Peyer's patch (tissue), 4 donors: Measurements from ENCODE around the gene ZNF629. TPM values are rescaled to one million over a fixed set of nuclear protein-coding genes. Genes with fewer than 3 reads are reported as not detected.
A peak's percentile ranks its signal among the peaks of the same experiment; 100 is the strongest.

Experiments
- DNase-seq, 3 donors: peaks; one replicate each; pipeline ENCODE4 v3.0.0-alpha.2; 2017 to 2019
- H3K27ac ChIP-seq, 4 donors: fragments of 200-600 bp; sonication (generic); one replicate each; pipeline ENCODE4 v1.5.1; 2016 to 2019
- H3K27me3 ChIP-seq, 2 donors: fragments of 200-600 bp; sonication (generic); one replicate each; pipeline ENCODE4 v1.5.1; 2019
- H3K36me3 ChIP-seq, 3 donors: fragments of 200-600 bp; sonication (generic); one replicate each; pipeline ENCODE4 v1.5.1; 2016 to 2019
- H3K4me1 ChIP-seq, 4 donors: fragments of 200-600 bp; sonication (generic); one replicate each; pipeline ENCODE4 v1.5.1; 2016 to 2019
- H3K4me3 ChIP-seq, 4 donors: fragments of 200-600 bp; sonication (generic); 1 replicate in 3 of 4; 2 replicates in 1 of 4; pipeline ENCODE4 v1.5.1; 2016 to 2019; ENCODE audit warnings: mild to moderate bottlenecking in 1 of 4
- H3K9me3 ChIP-seq, 4 donors: fragments of 200-600 bp; sonication (generic); one replicate each; pipeline ENCODE4 v1.5.1; 2016 to 2019; ENCODE audit warnings: mild to moderate bottlenecking in 1 of 4
- POLR2A ChIP-seq, 2 donors: fragments of 450-650 bp; IDR thresholded peaks; one replicate each; pipeline ENCODE4 v1.5.1; 2017; ENCODE audit warnings: antibody characterized with exemption in 2 of 2, mild to moderate bottlenecking in 2 of 2, moderate library complexity in 2 of 2
- total RNA-seq, 4 donors: library from RNA; depleted of rRNA; stranded (reverse); fragments of >200 nt; gene quantifications; one replicate each; pipeline ENCODE4 v1.1.0, GENCODE V29; 2016
- TF ChIP-seq, protein P1 (sequence below), 6 experiments: fragments of 450-650 bp in 4 of 6; fragments of 200-600 bp in 2 of 6; sonication (generic) in 1 of 6; IDR thresholded peaks; one replicate each; pipeline ENCODE4 v1.5.1; 2017 to 2019; ENCODE audit warnings: antibody characterized with exemption in 6 of 6, mild to moderate bottlenecking in 3 of 6, moderate library complexity in 1 of 6

ZNF629 gene
- total RNA-seq, 4 donors from 2014 or later: 10.9 to 28.7 (median 19.0) TPM

DNA sequence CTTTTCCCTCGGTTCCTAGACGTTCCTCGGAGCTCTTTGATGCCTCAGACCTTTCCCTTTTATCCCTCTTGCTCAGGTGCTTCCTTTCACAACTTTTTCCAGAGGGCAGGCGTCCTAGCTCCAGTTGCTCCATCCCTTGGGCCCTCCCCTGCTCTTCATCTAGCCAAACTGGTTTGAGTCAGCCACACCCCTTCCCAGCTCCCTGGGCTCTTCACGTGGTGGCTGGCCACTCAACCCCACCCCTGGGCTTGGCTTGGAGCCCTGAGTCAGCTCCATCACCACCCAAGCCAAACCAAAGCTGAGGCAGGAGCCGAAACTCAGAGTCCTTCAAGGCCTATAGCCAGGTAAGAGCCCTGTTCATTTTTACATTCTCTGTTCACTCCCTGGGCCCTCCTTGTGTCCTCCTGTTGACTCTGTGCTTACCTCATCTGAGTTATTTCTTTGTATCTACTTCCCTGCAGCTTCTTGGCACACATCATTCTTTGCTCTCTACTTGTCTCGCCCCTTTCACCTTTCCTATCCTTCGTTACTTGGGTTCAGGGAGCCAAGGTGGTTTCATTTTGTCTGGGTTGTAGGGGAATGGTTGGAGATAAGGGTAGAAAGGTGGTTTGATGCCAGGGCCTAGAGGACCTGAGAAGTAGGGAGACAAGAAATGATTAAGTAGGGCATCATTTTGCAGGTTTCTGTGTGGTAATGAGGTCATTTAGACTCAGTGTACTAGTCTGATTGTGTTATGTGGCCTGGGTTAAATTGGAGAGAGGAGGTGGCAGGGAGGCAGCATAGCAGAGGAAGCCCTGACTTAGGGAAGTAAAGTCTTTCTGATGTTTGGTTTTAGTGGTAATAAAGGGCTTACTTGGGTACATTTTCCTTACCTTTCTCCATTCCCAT is 46.4 kb downstream of the ZNF629 start:
- peaks cover 0 to 32% (median 1%) of the 10 kb centered on the region in 4 donors for H3K4me1 ChIP-seq
- TF ChIP-seq, protein P1, sequence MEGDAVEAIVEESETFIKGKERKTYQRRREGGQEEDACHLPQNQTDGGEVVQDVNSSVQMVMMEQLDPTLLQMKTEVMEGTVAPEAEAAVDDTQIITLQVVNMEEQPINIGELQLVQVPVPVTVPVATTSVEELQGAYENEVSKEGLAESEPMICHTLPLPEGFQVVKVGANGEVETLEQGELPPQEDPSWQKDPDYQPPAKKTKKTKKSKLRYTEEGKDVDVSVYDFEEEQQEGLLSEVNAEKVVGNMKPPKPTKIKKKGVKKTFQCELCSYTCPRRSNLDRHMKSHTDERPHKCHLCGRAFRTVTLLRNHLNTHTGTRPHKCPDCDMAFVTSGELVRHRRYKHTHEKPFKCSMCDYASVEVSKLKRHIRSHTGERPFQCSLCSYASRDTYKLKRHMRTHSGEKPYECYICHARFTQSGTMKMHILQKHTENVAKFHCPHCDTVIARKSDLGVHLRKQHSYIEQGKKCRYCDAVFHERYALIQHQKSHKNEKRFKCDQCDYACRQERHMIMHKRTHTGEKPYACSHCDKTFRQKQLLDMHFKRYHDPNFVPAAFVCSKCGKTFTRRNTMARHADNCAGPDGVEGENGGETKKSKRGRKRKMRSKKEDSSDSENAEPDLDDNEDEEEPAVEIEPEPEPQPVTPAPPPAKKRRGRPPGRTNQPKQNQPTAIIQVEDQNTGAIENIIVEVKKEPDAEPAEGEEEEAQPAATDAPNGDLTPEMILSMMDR (IDR thresholded peaks at IDR 0.05): no peak
- TF ChIP-seq POLR2A (IDR thresholded peaks at IDR 0.05): no peak
- H3K27me3 ChIP-seq: no peaks in the 10 kb centered on the region
- H3K9me3 ChIP-seq: no peaks in the 10 kb centered on the region
- peak overlapping the region in 1 of 4 donors; percentile 15 for H3K4me3 ChIP-seq
- H3K27ac ChIP-seq: peak overlapping the region in 3 of 4 donors; percentile 30 to 84 (median 76)
- peak in 2 of 3 donors; percentile 86 to 89 for DNase-seq
- H3K36me3 ChIP-seq: peaks cover 0 to 55% (median 0%) of the 10 kb centered on the region in 3 donors

DNA sequence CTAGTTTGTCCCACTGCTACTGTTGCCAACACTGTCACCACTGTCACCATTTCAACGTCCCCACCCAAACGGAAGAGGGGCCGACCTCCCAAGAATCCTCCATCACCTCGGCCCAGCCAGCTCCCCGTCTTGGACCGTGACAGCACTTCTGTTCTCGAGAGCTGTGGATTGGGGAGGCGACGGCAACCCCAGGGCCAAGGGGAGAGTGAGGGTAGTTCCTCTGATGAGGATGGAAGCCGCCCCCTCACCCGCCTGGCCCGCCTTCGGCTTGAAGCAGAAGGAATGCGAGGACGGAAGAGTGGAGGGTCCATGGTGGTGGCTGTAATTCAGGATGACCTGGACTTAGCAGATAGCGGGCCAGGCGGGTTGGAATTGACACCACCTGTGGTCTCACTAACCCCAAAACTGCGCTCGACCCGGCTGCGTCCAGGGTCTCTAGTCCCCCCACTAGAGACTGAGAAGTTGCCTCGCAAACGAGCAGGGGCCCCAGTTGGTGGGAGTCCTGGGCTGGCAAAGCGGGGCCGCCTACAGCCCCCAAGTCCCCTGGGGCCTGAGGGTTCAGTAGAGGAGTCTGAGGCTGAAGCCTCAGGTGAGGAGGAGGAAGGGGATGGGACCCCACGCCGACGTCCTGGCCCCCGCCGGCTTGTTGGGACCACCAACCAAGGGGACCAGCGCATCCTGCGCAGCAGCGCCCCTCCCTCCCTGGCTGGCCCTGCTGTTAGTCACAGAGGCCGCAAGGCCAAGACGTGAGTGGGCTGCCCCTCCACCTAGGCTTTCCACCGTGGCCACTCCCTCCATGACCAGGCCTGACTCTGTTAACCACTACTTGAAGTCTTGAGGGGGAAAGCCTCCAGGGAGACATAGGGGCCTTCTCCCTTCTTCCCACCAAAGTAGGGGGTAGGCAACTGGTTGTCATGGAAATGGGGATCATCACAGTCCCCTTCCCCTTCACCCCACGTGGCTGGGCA is 47.7 kb downstream of the ZNF629 start:
- Histone ChIP-seq H3K27ac (peak overlapping the region in 3 of 4 donors; percentile 30 to 76 (median 48)), H3K9me3 (no peaks in the 10 kb centered on the region), H3K4me3 (no peak overlapping the region), H3K4me1 (peaks cover 0 to 32% (median 1%) of the 10 kb centered on the region in 4 donors), H3K27me3 (no peaks in the 10 kb centered on the region), H3K36me3 (peaks cover 0 to 62% (median 2%) of the 10 kb centered on the region in 3 donors)
- DNase-seq: peak in 1 of 3 donors; percentile 45
- TF ChIP-seq, protein P1 (IDR thresholded peaks at IDR 0.05): no peak
- no peak for TF ChIP-seq POLR2A (IDR thresholded peaks at IDR 0.05)

DNA sequence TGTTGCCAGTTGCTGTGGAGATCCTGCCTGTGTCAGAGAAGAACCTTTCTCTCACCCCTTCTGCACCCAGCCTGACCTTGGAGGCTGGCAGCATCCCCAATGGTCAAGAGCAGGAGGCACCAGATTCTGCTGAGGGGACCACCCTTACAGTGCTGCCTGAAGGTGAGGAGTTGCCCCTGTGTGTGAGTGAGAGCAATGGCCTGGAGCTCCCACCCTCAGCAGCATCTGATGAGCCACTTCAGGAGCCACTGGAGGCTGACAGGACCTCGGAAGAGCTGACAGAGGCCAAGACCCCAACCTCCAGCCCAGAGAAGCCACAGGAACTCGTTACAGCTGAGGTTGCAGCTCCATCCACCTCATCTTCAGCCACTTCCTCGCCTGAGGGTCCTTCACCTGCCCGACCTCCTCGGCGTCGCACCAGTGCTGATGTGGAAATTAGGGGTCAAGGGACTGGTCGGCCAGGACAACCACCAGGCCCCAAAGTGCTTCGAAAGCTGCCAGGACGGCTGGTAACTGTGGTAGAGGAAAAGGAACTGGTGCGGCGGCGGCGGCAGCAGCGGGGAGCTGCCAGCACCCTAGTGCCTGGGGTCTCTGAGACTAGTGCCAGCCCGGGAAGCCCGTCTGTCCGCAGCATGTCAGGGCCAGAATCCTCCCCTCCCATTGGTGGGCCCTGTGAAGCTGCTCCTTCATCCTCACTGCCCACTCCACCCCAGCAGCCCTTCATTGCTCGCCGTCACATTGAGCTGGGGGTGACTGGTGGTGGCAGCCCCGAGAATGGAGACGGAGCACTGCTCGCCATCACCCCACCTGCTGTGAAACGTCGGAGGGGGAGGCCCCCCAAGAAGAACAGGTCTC is 49.0 kb downstream of the ZNF629 start:
- no peak for DNase-seq
- Histone ChIP-seq H3K27me3 (no peaks in the 10 kb centered on the region), H3K36me3 (peaks cover 0 to 65% (median 5%) of the 10 kb centered on the region in 3 donors), H3K9me3 (no peaks in the 10 kb centered on the region), H3K4me3 (no peak overlapping the region), H3K27ac (no peak overlapping the region), H3K4me1 (peaks cover 0 to 32% (median 1%) of the 10 kb centered on the region in 4 donors)
- TF ChIP-seq POLR2A (IDR thresholded peaks at IDR 0.05): no peak
- TF ChIP-seq, protein P1 (IDR thresholded peaks at IDR 0.05): no peak

DNA sequence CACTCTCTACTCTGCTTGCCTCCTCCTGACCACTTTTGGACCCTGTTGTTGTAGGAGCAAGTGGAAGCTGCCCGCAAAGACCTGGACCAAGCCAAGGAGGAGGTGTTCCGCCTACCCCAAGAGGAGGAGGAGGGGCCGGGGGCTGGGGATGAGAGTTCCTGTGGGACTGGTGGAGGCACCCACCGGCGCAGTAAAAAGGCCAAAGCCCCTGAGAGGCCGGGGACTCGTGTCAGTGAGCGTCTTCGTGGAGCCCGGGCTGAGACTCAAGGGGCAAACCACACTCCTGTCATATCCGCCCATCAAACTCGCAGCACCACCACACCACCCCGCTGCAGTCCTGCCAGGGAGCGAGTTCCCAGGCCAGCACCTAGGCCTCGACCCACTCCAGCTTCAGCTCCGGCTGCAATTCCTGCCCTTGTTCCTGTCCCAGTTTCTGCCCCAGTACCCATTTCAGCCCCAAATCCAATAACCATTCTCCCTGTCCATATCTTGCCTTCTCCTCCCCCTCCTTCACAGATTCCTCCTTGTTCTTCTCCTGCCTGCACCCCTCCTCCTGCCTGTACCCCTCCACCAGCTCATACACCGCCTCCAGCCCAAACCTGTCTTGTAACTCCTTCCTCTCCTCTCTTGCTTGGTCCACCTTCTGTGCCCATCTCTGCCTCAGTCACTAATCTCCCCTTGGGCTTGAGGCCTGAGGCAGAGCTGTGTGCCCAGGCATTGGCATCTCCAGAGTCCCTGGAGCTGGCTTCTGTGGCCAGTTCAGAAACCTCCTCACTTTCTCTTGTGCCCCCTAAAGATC is 49.8 kb downstream of the ZNF629 start:
- no peak for DNase-seq
- Histone ChIP-seq H3K4me3 (no peak overlapping the region), H3K9me3 (no peaks in the 10 kb centered on the region), H3K36me3 (peaks cover 0 to 73% (median 5%) of the 10 kb centered on the region in 3 donors), H3K27ac (no peak overlapping the region), H3K27me3 (no peaks in the 10 kb centered on the region), H3K4me1 (peaks cover 0 to 30% (median 1%) of the 10 kb centered on the region in 4 donors)
- no peak for TF ChIP-seq POLR2A (IDR thresholded peaks at IDR 0.05)
- TF ChIP-seq, protein P1 (IDR thresholded peaks at IDR 0.05): no peak
